ENCODE results near the gene ZNF438.

Gene ZNF438

DNA sequence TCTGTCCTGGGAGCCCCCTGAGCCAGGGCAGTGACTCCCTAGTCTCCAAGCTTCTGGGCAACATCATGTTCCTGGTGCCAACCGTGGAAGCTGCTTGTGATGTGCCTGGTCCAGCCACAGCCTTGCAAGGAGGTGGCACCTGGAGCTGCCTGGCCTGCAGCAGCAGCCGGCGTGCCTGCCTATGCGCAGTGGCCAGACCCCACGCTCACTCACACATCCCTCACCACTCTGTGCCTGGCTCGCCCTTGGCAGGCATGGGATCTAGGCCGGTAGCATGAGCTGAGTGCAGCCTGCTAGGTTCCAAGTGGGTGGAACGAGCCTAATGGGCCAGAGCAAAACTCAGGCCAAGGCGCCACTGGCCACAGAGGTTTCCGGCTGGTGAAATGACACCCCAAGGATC lies 184.0 kb downstream of the ZNF438 start:
- TF ChIP-seq POLR2A (IDR thresholded peaks at IDR 0.05; ENCODE audit: extremely low read depth, insufficient read length) (no peak), MYC (IDR thresholded peaks at IDR 0.05; ENCODE audit: low read depth, low read length) (no peak)
- TF ChIP-seq, protein P1, sequence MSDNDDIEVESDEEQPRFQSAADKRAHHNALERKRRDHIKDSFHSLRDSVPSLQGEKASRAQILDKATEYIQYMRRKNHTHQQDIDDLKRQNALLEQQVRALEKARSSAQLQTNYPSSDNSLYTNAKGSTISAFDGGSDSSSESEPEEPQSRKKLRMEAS (IDR thresholded peaks at IDR 0.05; ENCODE audit: low read depth, low read length), result no peak
- TF ChIP-seq, protein P2, sequence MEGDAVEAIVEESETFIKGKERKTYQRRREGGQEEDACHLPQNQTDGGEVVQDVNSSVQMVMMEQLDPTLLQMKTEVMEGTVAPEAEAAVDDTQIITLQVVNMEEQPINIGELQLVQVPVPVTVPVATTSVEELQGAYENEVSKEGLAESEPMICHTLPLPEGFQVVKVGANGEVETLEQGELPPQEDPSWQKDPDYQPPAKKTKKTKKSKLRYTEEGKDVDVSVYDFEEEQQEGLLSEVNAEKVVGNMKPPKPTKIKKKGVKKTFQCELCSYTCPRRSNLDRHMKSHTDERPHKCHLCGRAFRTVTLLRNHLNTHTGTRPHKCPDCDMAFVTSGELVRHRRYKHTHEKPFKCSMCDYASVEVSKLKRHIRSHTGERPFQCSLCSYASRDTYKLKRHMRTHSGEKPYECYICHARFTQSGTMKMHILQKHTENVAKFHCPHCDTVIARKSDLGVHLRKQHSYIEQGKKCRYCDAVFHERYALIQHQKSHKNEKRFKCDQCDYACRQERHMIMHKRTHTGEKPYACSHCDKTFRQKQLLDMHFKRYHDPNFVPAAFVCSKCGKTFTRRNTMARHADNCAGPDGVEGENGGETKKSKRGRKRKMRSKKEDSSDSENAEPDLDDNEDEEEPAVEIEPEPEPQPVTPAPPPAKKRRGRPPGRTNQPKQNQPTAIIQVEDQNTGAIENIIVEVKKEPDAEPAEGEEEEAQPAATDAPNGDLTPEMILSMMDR (IDR thresholded peaks at IDR 0.05; ENCODE audit: low read depth, low read length), result no peak

DNA sequence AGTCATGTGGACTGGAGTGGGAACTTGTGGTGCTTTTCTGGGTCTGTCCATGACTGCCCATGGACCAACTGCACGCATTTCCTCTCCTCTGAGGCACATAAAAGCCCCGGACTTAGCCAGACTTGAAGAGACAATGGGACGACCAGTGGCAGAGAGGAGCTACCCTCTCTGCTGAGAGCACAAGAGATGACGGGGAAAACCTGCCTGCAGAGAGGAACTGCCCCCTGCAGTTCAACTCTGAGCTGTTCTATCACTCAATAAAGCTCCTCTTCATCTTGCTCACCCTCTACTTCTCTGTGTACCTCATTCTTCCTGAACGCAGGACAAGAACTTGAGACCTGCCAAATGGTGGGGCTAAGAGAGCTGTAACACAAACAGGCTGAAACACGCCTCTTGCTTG lies 184.5 kb downstream of the ZNF438 start:
- H3K4me3 ChIP-seq (ENCODE audit: low read depth, low read length), result no peak overlapping the region
- TF ChIP-seq, protein P1 (IDR thresholded peaks at IDR 0.05; ENCODE audit: low read depth, low read length), result no peak
- TF ChIP-seq, protein P2 (IDR thresholded peaks at IDR 0.05; ENCODE audit: low read depth, low read length), result no peak
- TF ChIP-seq POLR2A (IDR thresholded peaks at IDR 0.05; ENCODE audit: extremely low read depth, insufficient read length), result no peak
- no peak for TF ChIP-seq MYC (IDR thresholded peaks at IDR 0.05; ENCODE audit: low read depth, low read length)
- DNase-seq (ENCODE audit: low read depth), result no peak

More for the DNA sequence above, 184.0 kb downstream of the ZNF438 start:
- no peak for DNase-seq (ENCODE audit: low read depth)
- H3K4me3 ChIP-seq (ENCODE audit: low read depth, low read length), result no peak overlapping the region

DNA sequence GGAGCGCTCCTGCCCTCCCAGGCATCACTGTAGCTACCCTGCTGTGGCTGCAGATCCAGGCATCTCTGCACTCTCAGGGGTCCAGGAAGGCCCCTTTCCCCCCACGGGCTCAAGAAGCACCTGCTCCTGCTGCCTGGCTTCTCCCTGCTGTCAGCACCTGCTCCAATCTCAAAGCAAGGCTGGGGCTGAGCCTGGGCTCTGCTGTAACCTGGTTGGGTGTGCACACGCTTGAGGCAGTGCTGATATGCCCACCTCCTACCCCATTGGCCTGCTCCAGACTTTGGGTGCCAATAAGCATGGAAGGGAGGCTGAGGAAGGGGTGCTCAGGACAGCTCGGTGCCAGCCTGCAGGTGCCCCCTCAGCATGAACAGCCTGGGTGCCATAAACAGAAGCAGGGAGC lies 185.0 kb downstream of the ZNF438 start:
- TF ChIP-seq POLR2A (IDR thresholded peaks at IDR 0.05; ENCODE audit: extremely low read depth, insufficient read length) (no peak), MYC (IDR thresholded peaks at IDR 0.05; ENCODE audit: low read depth, low read length) (no peak)
- TF ChIP-seq, protein P1 (IDR thresholded peaks at IDR 0.05; ENCODE audit: low read depth, low read length), result no peak
- TF ChIP-seq, protein P2 (IDR thresholded peaks at IDR 0.05; ENCODE audit: low read depth, low read length), result no peak
- H3K4me3 ChIP-seq (ENCODE audit: low read depth, low read length), result no peak overlapping the region
- no peak for DNase-seq (ENCODE audit: low read depth)

DNA sequence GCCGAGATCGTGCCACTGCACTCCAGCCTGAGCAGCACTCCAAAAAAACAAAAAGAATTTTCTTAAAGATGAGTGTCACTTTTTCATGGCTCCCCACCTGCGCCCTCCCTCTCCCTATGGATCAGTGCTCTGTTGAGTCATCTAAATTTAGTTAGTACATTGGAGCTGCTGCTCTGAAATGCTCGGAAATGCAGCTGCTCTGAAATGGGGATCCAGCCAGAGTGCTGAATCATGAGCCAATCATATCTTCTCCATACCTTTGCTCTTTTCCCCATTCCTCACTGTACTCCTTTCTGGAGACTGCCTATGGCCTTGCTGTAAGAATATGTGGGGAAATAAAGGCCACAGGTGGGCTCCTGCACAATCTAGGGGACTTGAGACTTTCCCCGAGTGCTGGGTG lies 188.8 kb downstream of the ZNF438 start:
- no peak overlapping the region for H3K4me3 ChIP-seq (ENCODE audit: low read depth, low read length)
- DNase-seq (ENCODE audit: low read depth), result no peak
- no peak for TF ChIP-seq MYC (IDR thresholded peaks at IDR 0.05; ENCODE audit: low read depth, low read length)
- no peak for TF ChIP-seq POLR2A (IDR thresholded peaks at IDR 0.05; ENCODE audit: extremely low read depth, insufficient read length)
- TF ChIP-seq, protein P1 (IDR thresholded peaks at IDR 0.05; ENCODE audit: low read depth, low read length), result no peak
- TF ChIP-seq, protein P2 (IDR thresholded peaks at IDR 0.05; ENCODE audit: low read depth, low read length), result no peak

DNA sequence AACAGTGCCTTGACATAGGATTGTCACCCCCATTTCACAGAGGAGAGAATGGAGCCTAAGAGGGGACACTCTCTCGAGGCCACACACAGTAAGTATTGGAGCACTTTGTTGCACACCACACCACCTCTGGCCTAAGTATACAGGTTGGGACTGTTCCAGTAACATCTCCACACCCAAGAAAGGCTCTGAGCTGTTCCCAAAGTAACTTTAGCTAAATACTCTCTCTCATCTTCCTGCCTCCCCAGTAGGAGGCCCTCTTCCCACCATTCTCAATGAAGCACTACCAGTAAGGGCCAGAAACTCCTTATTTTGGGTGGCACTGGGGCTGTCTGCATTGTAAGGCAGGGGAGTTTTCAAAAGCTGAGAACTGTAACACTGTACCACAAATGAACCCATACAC lies 189.5 kb downstream of the ZNF438 start:
- H3K4me3 ChIP-seq (ENCODE audit: low read depth, low read length), result no peak overlapping the region
- TF ChIP-seq, protein P2 (IDR thresholded peaks at IDR 0.05; ENCODE audit: low read depth, low read length), result no peak
- TF ChIP-seq MYC (IDR thresholded peaks at IDR 0.05; ENCODE audit: low read depth, low read length) (no peak), POLR2A (IDR thresholded peaks at IDR 0.05; ENCODE audit: extremely low read depth, insufficient read length) (no peak)
- TF ChIP-seq, protein P1 (IDR thresholded peaks at IDR 0.05; ENCODE audit: low read depth, low read length), result no peak
- peak; percentile 25 for DNase-seq (ENCODE audit: low read depth)

All from NB4 (cell line).